Activated CD8-positive, alpha-beta memory T cell treated with anti-CD3 and anti-CD28 coated beads, Interleukin-2, amount 50 U/mL, for 48 hours (primary cell): Measurements from ENCODE around the gene C1orf56.
"Not testable (repeated sequence)": the region's sequence is repeated elsewhere in the genome, so short reads cannot be mapped to it uniquely, and the experiment has no call there.

Experiments
- DNase-seq: peaks from one replicate; pipeline ENCODE4 v3.0.0-alpha.2; 2020

The C1orf56 gene

DNA sequence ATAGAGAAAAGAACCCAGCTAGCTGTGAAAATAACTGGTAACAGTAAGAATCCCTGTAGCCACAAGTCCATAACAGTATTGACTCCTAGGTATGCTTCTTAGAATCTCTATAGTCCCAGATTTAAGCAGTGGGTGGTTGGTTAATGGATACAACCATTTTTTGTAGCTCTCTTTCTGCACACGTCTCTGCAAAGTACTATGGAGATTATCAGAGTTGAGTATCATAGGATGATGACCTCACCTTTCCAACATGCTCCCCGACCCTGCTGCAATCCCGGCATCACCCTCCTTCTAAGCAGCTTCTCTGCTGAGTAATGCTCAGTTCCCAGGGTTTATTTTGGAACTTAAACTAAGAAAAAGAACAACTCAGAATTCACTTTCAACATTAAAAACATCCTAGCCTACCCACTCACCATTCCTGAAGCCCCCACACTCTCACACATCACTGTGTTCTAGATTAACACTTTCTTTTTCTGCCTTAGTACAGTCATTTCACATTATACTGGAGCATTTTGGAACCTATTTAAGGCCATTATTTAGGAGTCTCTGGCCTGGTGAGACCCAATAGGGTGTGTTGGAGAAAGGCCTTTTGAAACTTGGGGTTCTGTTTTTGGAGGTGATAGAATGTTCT is 15.3 kb downstream of the C1orf56 start:
- no peak for DNase-seq

DNA sequence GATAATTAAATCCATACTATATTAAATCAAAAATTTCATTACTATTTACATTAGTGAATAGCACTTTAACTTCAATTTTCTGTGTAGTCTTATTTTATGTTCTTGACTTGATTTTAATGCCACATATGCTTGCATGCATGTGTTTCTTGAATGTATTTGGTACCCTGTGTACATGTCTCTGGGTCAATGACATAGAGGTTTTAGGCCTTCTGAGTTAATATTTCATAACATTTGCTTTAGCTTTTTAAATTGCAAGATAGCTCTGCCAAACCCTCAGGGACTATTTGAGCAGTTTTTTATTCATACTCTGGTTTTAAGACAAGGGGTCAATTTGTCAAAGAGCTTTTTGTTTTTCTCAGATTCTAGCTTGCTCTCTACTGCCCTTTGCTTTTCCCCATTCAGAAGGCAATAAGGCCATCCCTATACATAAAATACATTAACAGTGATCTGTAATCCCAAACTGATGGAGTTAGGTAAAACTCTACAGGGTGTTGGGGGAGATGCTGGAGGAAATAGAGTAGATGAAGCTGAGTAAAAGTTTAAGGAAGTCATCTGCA is 17.6 kb downstream of the C1orf56 start:
- no peak for DNase-seq

DNA sequence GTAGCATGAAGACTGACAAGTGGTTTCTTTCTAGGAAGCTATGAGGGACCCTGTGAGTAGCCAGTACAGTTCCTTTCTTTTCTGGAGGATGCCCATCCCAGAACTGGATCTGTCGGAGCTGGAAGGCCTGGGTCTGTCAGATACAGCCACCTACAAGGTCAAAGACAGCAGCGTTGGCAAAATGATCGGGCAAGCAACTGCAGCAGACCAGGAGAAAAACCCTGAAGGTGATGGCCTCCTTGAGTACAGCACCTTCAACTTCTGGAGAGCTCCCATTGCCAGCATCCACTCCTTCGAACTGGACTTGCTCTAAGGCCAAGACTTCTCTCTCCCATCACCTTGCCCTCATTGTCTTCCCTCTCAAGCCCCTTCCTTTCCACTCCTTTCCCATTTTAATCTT is 19.6 kb downstream of the C1orf56 start:
- DNase-seq: no peak

DNA sequence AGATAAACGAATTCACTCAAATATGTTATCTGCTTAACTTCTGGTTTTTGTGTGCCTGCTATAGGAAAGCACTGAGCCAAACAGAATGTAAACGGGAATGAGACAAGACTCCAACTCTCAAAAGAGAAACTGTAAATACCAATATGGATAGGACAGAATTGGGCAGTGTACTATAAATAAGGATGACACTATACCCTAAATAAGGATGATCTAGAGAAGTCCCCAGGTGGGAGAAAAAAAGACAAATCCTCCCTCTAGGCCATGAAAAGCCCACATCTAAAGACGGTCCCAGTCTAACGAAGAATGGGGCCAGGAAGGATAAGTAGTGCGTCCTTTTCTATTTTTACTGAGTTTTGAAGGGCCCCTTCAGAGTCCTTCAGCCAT is 21.5 kb downstream of the C1orf56 start:
- DNase-seq: no peak

DNA sequence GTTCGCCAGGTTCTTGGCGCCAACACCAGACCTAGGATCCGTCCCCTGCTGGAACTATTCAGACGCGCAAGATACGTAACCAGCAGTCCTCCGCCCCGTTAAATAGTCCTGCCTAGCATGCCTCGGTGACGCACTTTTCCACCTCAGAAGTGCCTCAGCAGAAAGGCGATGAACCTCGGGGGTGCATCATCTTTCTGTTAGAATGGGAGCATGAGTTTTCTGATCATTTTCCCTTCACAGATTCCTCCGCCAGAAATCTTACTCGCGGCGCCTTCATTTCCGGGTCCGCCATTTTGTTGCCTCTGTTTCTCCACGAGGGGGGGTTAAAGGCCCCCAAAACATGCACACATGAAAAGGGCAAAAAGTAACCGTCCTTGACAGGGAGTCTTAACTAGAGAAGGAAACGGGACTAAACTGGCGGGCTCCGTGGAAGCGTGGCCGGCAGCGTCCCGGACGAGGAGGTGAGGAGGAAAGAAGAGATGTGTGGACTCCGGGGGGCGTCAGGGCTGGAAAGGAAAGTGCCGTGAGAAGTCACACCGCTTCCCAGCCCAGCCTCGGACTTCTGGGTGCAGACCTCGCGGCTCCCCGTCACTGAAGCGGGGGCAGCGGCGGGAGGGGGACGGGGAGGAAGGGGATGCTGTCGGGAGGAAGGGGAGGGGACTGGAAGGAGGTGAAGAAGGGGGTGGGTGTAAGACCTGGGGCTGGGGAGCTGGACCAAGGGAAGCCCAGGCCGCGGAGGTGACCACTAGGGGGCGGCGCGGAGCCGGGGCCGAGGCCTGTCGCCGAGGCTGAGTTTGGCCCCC is 23.1 kb downstream of the C1orf56 start, which contains the start of gene GABPB2:
Gene GABPB2, plus strand, starts transcription at position 288 of the 803 bp plus-strand sequence. CDS start 17,429 bp downstream, outside the sequence.
- DNase-seq: peak; percentile 98

DNA sequence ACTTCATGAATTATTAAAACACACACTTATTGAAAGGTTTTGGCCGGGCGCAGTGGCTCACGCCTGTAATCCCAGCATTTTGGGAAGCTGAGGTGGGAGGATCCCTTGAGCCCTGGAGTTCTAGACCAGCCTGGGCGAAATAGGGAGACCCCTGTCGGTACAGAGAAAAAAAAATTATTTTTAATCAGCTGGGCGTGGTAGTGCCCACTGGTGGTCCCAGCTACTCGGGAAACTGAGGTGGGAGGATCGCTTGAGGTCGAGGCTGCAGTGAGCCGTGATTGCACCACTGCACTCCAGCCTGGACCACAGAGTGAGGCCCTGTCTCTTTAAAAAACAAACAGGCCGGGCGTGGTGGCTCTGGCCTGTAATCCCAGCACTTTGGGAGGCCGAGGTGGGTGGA is 24.7 kb downstream of the C1orf56 start:
- peak; percentile 45 for DNase-seq

DNA sequence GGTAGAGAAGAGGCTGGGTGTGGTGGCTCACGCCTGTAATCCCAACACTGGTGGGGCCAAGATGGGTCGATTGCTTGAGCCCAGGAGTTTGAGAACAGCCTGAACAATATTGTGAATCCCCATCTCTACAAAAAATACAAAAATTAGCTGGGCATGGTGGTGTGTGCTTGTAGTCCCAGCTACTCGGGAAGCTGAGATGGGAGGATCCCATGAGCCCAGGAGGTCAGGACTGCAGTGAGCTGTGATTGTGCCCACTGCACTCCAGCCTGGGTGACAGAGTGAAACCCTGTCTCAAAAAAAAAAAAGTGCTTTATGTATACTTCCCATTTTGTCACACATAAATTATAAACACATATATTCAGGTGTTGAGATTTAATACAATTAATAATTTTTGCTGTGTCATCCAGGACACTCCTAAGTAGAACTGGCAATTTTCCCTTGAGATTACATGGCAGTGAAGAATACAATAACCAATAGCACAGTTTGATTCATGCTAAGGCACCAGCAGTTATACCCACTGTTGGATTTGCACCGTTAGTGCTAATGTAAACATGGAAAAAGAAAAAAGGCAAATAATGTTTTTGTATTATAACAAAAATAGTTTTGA is 38.5 kb downstream of the C1orf56 start:
- DNase-seq: no peak

DNA sequence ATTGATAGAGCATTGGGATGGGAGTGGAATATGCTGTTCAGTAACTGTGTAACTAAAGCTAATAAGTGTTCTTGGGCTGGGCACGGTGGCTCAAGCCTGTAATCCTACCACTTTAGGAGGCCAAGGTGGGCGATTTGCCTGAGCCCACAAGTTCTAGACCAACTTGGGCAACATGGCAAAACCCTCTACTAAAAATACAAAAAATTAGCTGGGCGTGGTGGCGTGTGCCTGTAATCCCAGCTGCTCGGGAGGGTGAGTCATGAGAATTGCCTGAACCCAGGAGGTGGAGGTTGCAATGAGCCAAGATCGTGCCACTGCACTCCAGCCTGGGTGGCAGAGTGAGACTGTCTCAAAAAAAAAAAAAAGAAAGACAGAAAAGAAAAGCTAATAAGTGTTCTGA is 49.9 kb downstream of the C1orf56 start:
- DNase-seq: not testable (repeated sequence)

DNA sequence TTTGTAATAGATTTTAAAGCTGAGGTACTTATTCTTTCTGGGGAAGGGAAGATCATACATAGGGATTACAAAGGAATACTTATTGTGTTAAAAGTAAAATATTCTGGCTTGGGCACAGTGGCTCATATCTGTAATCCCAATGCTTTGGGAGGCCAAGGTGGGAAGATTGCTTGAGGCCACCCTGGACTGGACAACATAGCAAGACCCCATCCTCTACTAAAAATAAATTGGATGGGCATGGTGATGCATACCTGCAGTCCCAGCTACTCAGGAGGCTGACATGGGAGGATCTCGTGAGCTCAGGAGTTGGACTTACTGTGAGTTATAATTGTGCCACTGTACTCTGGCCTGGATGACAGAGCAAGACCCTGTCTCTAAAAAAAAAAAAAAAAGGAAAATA is 50.6 kb downstream of the C1orf56 start:
- no peak for DNase-seq
